GM18870 (cell line): ENCODE data around the gene TEX11.
A peak's percentile ranks its signal among the peaks of the same experiment; 100 is the strongest.
"Not testable (repeated sequence)": the region's sequence is repeated elsewhere in the genome, so short reads cannot be mapped to it uniquely, and the experiment has no call there.

ENCODE experiments used
- ATAC-seq: cut with Tn5 transposase; IDR thresholded peaks from one replicate; pipeline ENCODE4 v1.9.1; 2021; ENCODE audit warnings: moderate library complexity; ENCODE audit not compliant: unreplicated experiment

TEX11 gene

GRCh38 chrX:70605352-70605751 is 303.2 kb downstream of the TEX11 start:
- ATAC-seq = no peak

- no peak for ATAC-seq
Observed at GRCh38 chrX:70592091-70592490, 316.4 kb downstream of the TEX11 start.

- not testable (repeated sequence) for ATAC-seq
Observed at GRCh38 chrX:70587158-70587557, 321.4 kb downstream of the TEX11 start.

- no peak for ATAC-seq
Observed at GRCh38 chrX:70577442-70577841, 331.1 kb downstream of the TEX11 start.

GRCh38 chrX:70569922-70570576 is 338.5 kb downstream of the TEX11 start:
- ATAC-seq = not testable (repeated sequence)

- no peak for ATAC-seq
Observed at GRCh38 chrX:70554948-70555347, 353.6 kb downstream of the TEX11 start.

- ATAC-seq = no peak
Observed at GRCh38 chrX:70554523-70554922, 354.0 kb downstream of the TEX11 start.

GRCh38 chrX:70554081-70554480 is 354.4 kb downstream of the TEX11 start:
- ATAC-seq = no peak

- peak; percentile 78 for ATAC-seq
Observed at GRCh38 chrX:70553516-70553915, 355.0 kb downstream of the TEX11 start.

- no peak for ATAC-seq
Observed at GRCh38 chrX:70552130-70552704, 356.3 kb downstream of the TEX11 start.

GRCh38 chrX:70549429-70549828 is 359.1 kb downstream of the TEX11 start:
- no peak for ATAC-seq

- no peak for ATAC-seq
Observed at GRCh38 chrX:70535198-70535597, 373.3 kb downstream of the TEX11 start.

- no peak for ATAC-seq
Observed at GRCh38 chrX:70527610-70528345, 380.7 kb downstream of the TEX11 start.

GRCh38 chrX:70527053-70527452 is 381.5 kb downstream of the TEX11 start:
- ATAC-seq = no peak

GRCh38 chrX:70525733-70526132 is 382.8 kb downstream of the TEX11 start:
- no peak for ATAC-seq

GRCh38 chrX:70515692-70516091 is 392.8 kb downstream of the TEX11 start:
- ATAC-seq = not testable (repeated sequence)

- not testable (repeated sequence) for ATAC-seq
Observed at GRCh38 chrX:70515270-70515669, 393.2 kb downstream of the TEX11 start.

GRCh38 chrX:70509078-70509477 is 399.4 kb downstream of the TEX11 start:
- ATAC-seq = no peak

- peak; percentile 60 for ATAC-seq
Observed at GRCh38 chrX:70508296-70508911, 400.1 kb downstream of the TEX11 start.

GRCh38 chrX:70505451-70505841 is 403.1 kb downstream of the TEX11 start:
- ATAC-seq = no peak

- no peak for ATAC-seq
Observed at GRCh38 chrX:70504772-70505450, 403.6 kb downstream of the TEX11 start.
